Measurements from ENCODE around the gene CCDC90B. TPM values are rescaled to one million over a fixed set of nuclear protein-coding genes. Genes with fewer than 3 reads are reported as not detected.

CCDC90B gene
- total and polyA plus RNA-seq, 2 of the 13 experiments (the other 11 are each of a cell fraction or from before 2014, with no cell fraction given): 17.1 to 46.1 TPM

- no TSS peak for BruUV-seq (replicated peaks)
- H3K79me2 ChIP-seq (ENCODE audit: insufficient read depth, low read length): no peaks in the 10 kb centered on the region
- no peaks in the 10 kb centered on the region for H4K20me1 ChIP-seq (ENCODE audit: insufficient read depth, low read length)
- no peaks in the 10 kb centered on the region for H3K36me3 ChIP-seq (replicated peaks in 1 of 2; ENCODE audit: control insufficient read depth in 1 of 2, insufficient read depth in 2 of 2, low read length in 2 of 2)
- H2AFZ ChIP-seq (ENCODE audit: low read length): no peak overlapping the region
- no peak for FAIRE-seq
- CTCF ChIA-PET (ENCODE audit: low intra/inter-chr PET ratio, low total read pairs): no interaction called here
- no peak for ATAC-seq
- no peak overlapping the region for H3K27ac ChIP-seq (ENCODE audit: extremely low read length, insufficient read depth, low read length)
- TF ChIP-seq ZNF687 (CRISPR knock-in tag; IDR thresholded peaks at IDR 0.05): no peak
- TF ChIP-seq KDM2A (CRISPR knock-in tag; IDR thresholded peaks at IDR 0.05; ENCODE audit: borderline replicate concordance, low read depth): no peak
- no peak for TF ChIP-seq ZNF251 (CRISPR knock-in tag; IDR thresholded peaks at IDR 0.05)
- no peak for TF ChIP-seq ZNF577 (CRISPR knock-in tag; IDR thresholded peaks at IDR 0.05; ENCODE audit: borderline replicate concordance, low read depth)
- TF ChIP-seq TRAFD1 (CRISPR knock-in tag; IDR thresholded peaks at IDR 0.05; ENCODE audit: borderline replicate concordance): no peak
- TF ChIP-seq ZNF362 (CRISPR knock-in tag; IDR thresholded peaks at IDR 0.05; ENCODE audit: borderline replicate concordance): no peak
- TF ChIP-seq SKI (IDR thresholded peaks at IDR 0.05; ENCODE audit: partially characterized antibody): no peak
- no peak for TF ChIP-seq KAT8 (CRISPR knock-in tag; IDR thresholded peaks at IDR 0.05)
- no peak for TF ChIP-seq EP300 (IDR thresholded peaks at IDR 0.05; ENCODE audit: low read depth in 2 of 2, low read length in 2 of 2)
- TF ChIP-seq EP300 (CRISPR knock-in tag; IDR thresholded peaks at IDR 0.05; ENCODE audit: borderline replicate concordance): no peak
- no peak for TF ChIP-seq ZEB1 (IDR thresholded peaks at IDR 0.05; ENCODE audit: insufficient replicate concordance, low read depth)
- no peak for TF ChIP-seq ZSCAN9 (CRISPR knock-in tag; IDR thresholded peaks at IDR 0.05; ENCODE audit: borderline replicate concordance)
- TF ChIP-seq ZHX1 (CRISPR knock-in tag; IDR thresholded peaks at IDR 0.05; ENCODE audit: low read depth): no peak
- TF ChIP-seq ZNF607 (CRISPR knock-in tag; IDR thresholded peaks at IDR 0.05; ENCODE audit: borderline replicate concordance): no peak
- no peak for TF ChIP-seq ZNF563 (CRISPR knock-in tag; IDR thresholded peaks at IDR 0.05)
- no peaks in the 10 kb centered on the region for H3K27me3 ChIP-seq (ENCODE audit: control insufficient read depth in 1 of 2, insufficient read depth in 2 of 2, low read length in 2 of 2)
- no peak overlapping the region for H3K4me3 ChIP-seq (replicated peaks in 1 of 3; ENCODE audit: insufficient read depth in 1 of 3, low read depth in 2 of 3, low read length in 3 of 3)
- in situ Hi-C loops (cut with HindIII; ENCODE audit: extremely low pct_ligation_motif_present, low pct_unique_long_range_greater_than_20kb) (no loop called here), intact Hi-C loops (cut with micrococcal nuclease; ENCODE audit: unreplicated experiment) (no loop called here)
- DNase-seq (ENCODE audit: low spot score): no peak
- POLR2A ChIA-PET: no interaction called here
- no peak overlapping the region for H3K9ac ChIP-seq (ENCODE audit: insufficient read depth, low read depth, low read length)
- no peaks in the 10 kb centered on the region for H3K4me1 ChIP-seq (ENCODE audit: insufficient read depth, low read length)
- no peaks in the 10 kb centered on the region for H3K9me3 ChIP-seq (ENCODE audit: low read length)
- no peak overlapping the region for H3K4me2 ChIP-seq (ENCODE audit: low read depth, low read length)
Observed at GRCh38 chr11:83312430-83312829, 26.3 kb upstream of the CCDC90B start.

Data from HepG2 (cell line).